HepG2 (cell line): ENCODE results near the gene TMEM187. TPM values are rescaled to one million over a fixed set of nuclear protein-coding genes. Genes with fewer than 3 reads are reported as not detected.

Source experiments
- DR1 ChIP-seq: sonication (generic); formaldehyde crosslinking; IDR thresholded peaks from 2 replicates; pipeline ENCODE4 v1.8.0; 2021; ENCODE audit warnings: mild to moderate bottlenecking, missing genetic modification reagents, inconsistent platforms
- EHMT2 ChIP-seq: fragments of 200-600 bp; sonication (generic); IDR thresholded peaks from 2 replicates; pipeline ENCODE4 v1.7.0; 2017; ENCODE audit warnings: antibody characterized with exemption, low read depth, low read length, borderline replicate concordance
- FOXA3 ChIP-seq: IDR thresholded peaks from 2 replicates; pipeline ENCODE4 v1.6.1; 2016; ENCODE audit warnings: missing genetic modification reagents, missing compliant biosample characterization
- NFKB2 ChIP-seq: sonication (generic); formaldehyde crosslinking; IDR thresholded peaks from 2 replicates; pipeline ENCODE4 v1.4.0; 2020; ENCODE audit warnings: missing genetic modification reagents, borderline replicate concordance
- NFRKB ChIP-seq: fragments of 450-650 bp; IDR thresholded peaks from 2 replicates; pipeline ENCODE4 v1.6.1; 2017
- NKX3-1 ChIP-seq: sonication (generic); formaldehyde crosslinking; IDR thresholded peaks from 2 replicates; pipeline ENCODE4 v1.5.0; 2020; ENCODE audit warnings: missing genetic modification reagents
- NR2C2 ChIP-seq: sonication (generic); formaldehyde crosslinking; IDR thresholded peaks from 2 replicates; pipeline ENCODE4 v1.4.0; 2020; ENCODE audit warnings: missing genetic modification reagents, mild to moderate bottlenecking, moderate library complexity, borderline replicate concordance
- PLSCR1 ChIP-seq: sonication (generic); formaldehyde crosslinking; IDR thresholded peaks from 2 replicates; pipeline ENCODE4 v1.5.0; 2020; ENCODE audit warnings: missing genetic modification reagents, mild to moderate bottlenecking, borderline replicate concordance
- XRCC5 ChIP-seq: fragments of 200-400 bp; formaldehyde crosslinking; optimal IDR thresholded peaks from 2 replicates; pipeline ENCODE3; 2017; ENCODE audit warnings: mild to moderate bottlenecking, low read length
- ZGPAT ChIP-seq: IDR thresholded peaks from 2 replicates; pipeline ENCODE4 v1.6.1; 2016; ENCODE audit warnings: mild to moderate bottlenecking
- ZNF546 ChIP-seq: sonication (generic); formaldehyde crosslinking; conservative IDR thresholded peaks from 2 replicates; pipeline ENCODE4 v1.8.1; 2023; ENCODE audit warnings: mild to moderate bottlenecking, missing genetic modification reagents
- ZNF547 ChIP-seq: sonication (generic); formaldehyde crosslinking; IDR thresholded peaks from 2 replicates; pipeline ENCODE4 v1.5.1; 2020; ENCODE audit warnings: mild to moderate bottlenecking, missing genetic modification reagents
- polyA plus RNA-seq, 8 experiments: library from polyadenylated mRNA; depleted of rRNA in 3 of 8; stranded (reverse) in 7 of 8; unstranded in 1 of 8; fragments of >200 nt; fragmentation: Illumina TruSeq in 4 of 8; extraction: Trizol in 4 of 8; gene quantifications; 2 replicates each; pipeline versions ENCODE4 v1.2.1 to v1.2.3, GENCODE V29; 2011 to 2016; ENCODE audit warnings: low read depth in 4 of 8, missing spikeins in 1 of 8, mixed read lengths in 1 of 8; ENCODE audit not compliant: insufficient read depth in 1 of 8
- total RNA-seq, 5 experiments: library from RNA; depleted of rRNA; stranded (reverse); fragments of >200 nt; fragmentation: Illumina TruSeq; extraction: Trizol; gene quantifications; 2 replicates each; pipeline ENCODE4 v1.2.3, GENCODE V29; 2016; ENCODE audit warnings: low read depth in 1 of 5
- TF ChIP-seq, protein P1 (sequence below): sonication (generic); formaldehyde crosslinking; conservative IDR thresholded peaks from 2 replicates; pipeline ENCODE4 v1.4.0; 2020; ENCODE audit warnings: missing genetic modification reagents
- TF ChIP-seq, protein P2 (sequence below), 2 experiments: sonication (generic) in 1 of 2; formaldehyde crosslinking in 1 of 2; IDR thresholded peaks; 2 replicates each; pipeline versions ENCODE4 v1.5.1 to v1.6.1; 2011 to 2020; ENCODE audit warnings: borderline replicate concordance in 1 of 2, low read depth in 1 of 2, low read length in 1 of 2, mild to moderate bottlenecking in 1 of 2, missing genetic modification reagents in 1 of 2, moderate library complexity in 1 of 2
- TF ChIP-seq, protein P3 (sequence below): sonication (generic); formaldehyde crosslinking; IDR thresholded peaks from 2 replicates; pipeline ENCODE4 v1.4.0; 2020; ENCODE audit warnings: mild to moderate bottlenecking, missing genetic modification reagents
- TF ChIP-seq, protein P4 (sequence below): sonication (generic); formaldehyde crosslinking; IDR thresholded peaks from 2 replicates; pipeline ENCODE4 v1.8.0; 2022; ENCODE audit warnings: mild to moderate bottlenecking, missing genetic modification reagents, moderate library complexity

Gene TMEM187
- total and polyA plus RNA-seq, 2 of the 13 experiments (the other 11 are each of a cell fraction or from before 2014, with no cell fraction given) = 2.2 to 6.2 TPM

GRCh38 chrX:153927922-153928760, 44.4 kb upstream of the TMEM187 start (continued):
- TF ChIP-seq, protein P1, sequence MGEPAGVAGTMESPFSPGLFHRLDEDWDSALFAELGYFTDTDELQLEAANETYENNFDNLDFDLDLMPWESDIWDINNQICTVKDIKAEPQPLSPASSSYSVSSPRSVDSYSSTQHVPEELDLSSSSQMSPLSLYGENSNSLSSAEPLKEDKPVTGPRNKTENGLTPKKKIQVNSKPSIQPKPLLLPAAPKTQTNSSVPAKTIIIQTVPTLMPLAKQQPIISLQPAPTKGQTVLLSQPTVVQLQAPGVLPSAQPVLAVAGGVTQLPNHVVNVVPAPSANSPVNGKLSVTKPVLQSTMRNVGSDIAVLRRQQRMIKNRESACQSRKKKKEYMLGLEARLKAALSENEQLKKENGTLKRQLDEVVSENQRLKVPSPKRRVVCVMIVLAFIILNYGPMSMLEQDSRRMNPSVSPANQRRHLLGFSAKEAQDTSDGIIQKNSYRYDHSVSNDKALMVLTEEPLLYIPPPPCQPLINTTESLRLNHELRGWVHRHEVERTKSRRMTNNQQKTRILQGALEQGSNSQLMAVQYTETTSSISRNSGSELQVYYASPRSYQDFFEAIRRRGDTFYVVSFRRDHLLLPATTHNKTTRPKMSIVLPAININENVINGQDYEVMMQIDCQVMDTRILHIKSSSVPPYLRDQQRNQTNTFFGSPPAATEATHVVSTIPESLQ = no peak
- TF ChIP-seq ZNF547 (CRISPR knock-in tag) (no peak), NR2C2 (CRISPR knock-in tag) (peak; percentile 40; the same call in 1 of the 2 replicates), XRCC5 (no peak), ZGPAT (CRISPR knock-in tag) (0 out of 2 replicates have a peak, but pooled peaks have one; percentile 5), EHMT2 (no peak), FOXA3 (CRISPR knock-in tag) (0 out of 2 replicates have a peak, but pooled peaks have one; percentile 11), ZNF546 (CRISPR knock-in tag) (no peak), PLSCR1 (CRISPR knock-in tag) (no peak), NFRKB (no peak), DR1 (CRISPR knock-in tag) (0 out of 2 replicates have a peak, but pooled peaks have one; percentile 25), NFKB2 (no peak), NKX3-1 (0 out of 2 replicates have a peak, but pooled peaks have one; percentile 6)
- TF ChIP-seq, protein P2, sequence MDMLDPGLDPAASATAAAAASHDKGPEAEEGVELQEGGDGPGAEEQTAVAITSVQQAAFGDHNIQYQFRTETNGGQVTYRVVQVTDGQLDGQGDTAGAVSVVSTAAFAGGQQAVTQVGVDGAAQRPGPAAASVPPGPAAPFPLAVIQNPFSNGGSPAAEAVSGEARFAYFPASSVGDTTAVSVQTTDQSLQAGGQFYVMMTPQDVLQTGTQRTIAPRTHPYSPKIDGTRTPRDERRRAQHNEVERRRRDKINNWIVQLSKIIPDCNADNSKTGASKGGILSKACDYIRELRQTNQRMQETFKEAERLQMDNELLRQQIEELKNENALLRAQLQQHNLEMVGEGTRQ (IDR thresholded peaks at IDR 0.05; ENCODE audit: low read depth, low read length) = peak; percentile 75
- TF ChIP-seq, protein P2 (CRISPR knock-in tag; IDR thresholded peaks at IDR 0.05; ENCODE audit: borderline replicate concordance) = peak; percentile 89; the same call in 1 of the 2 replicates
- TF ChIP-seq, protein P3, sequence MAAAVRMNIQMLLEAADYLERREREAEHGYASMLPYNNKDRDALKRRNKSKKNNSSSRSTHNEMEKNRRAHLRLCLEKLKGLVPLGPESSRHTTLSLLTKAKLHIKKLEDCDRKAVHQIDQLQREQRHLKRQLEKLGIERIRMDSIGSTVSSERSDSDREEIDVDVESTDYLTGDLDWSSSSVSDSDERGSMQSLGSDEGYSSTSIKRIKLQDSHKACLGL (CRISPR knock-in tag) = peak; percentile 33; the same call in 1 of the 2 replicates
- TF ChIP-seq, protein P4, sequence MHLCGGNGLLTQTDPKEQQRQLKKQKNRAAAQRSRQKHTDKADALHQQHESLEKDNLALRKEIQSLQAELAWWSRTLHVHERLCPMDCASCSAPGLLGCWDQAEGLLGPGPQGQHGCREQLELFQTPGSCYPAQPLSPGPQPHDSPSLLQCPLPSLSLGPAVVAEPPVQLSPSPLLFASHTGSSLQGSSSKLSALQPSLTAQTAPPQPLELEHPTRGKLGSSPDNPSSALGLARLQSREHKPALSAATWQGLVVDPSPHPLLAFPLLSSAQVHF (CRISPR knock-in tag) = no peak
